GF-D8 (cell line): Measurements from ENCODE around the gene RTN4RL1.

Experiments used
- DNase-seq: peaks from one replicate; lab custom pipeline; 2025; lab: John Stamatoyannopoulos, UW

The RTN4RL1 gene, protein sequence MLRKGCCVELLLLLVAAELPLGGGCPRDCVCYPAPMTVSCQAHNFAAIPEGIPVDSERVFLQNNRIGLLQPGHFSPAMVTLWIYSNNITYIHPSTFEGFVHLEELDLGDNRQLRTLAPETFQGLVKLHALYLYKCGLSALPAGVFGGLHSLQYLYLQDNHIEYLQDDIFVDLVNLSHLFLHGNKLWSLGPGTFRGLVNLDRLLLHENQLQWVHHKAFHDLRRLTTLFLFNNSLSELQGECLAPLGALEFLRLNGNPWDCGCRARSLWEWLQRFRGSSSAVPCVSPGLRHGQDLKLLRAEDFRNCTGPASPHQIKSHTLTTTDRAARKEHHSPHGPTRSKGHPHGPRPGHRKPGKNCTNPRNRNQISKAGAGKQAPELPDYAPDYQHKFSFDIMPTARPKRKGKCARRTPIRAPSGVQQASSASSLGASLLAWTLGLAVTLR

DNA sequence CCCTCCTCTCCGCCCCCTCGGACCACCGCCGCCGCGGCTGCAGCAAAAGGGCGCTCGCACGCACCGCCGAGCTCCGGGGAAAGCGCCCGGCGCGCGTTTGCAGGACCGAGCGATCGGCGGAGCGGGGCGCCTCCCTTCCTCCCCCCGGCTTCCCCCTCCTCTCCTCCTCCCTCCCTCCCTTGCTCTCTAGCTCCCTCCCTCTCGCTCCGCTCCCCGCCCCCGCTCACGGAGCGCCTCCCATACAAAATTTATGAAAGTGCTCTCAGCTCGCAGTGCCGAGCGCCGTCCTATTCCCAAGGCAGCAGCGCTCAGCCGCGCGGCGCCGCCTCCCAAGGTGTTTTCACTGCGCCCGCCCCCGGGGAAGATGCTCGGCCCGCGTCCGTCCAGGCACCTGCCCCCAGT, at the start of gene RTN4RL1:
Gene RTN4RL1 (minus strand): TSS at position 115 of the 402 bp plus-strand sequence. CDS start 469 bp downstream, outside the sequence.
- no peak for DNase-seq

DNA sequence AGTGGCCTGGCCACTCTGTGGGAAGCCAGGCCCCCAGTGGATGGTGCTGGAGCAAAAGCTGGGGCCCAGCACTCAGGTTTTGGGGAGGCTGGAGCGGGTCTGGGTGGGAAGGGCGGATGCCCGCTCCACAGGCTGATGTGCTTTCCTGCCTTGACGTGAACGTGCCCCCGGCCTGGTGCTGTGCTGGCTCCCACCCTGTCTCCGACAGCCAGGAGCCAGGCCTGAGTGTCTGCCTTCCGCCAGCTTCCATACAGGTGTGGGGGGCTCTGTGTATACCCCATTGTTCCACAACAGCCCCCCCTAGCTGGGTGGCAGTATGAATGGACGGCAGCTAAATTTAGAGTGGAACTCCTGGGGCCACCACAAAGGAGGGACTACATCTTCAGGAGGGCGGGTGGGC, 49.8 kb upstream of the RTN4RL1 start:
- DNase-seq: no peak

DNA sequence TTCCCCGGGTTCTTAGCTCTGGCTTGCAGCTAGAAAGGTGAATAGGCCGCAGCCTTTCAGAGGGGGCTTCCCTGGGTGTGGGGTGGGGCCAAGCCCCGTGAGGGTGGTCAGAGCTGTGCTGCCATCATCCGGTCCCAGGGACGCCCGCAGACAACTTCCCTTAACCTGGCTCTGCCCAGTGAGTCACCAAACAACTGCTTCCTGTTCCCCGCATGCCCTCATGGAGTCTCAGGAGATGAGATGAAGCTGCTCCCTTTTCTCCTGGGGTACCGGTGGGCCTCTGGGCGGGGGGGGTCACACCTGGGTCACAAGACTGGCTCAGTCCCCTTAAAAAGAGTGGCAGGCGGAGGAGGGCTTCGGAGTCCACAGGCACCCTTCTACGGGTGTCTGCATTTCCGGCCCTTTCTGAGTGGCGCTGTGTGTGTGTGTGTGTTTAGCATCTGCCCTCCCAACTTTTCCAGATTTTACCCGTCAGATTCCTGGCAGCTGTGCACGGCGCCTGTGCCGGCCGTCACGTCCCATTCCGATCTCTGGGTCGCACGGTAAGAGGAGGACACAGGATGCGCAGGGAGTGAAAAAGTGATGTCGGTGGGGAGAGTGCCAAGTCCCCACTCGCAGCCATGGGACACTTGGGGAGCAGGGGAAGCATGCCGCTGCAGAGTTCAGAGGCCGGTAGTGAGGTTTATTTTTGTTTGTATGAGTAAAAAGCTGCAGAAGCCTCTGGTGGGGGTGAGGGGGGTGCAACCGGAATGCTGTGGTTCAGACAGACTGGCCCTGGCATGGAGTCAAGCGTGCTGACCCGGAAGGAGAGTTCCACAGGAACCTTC, 46.5 kb upstream of the RTN4RL1 start:
- no peak for DNase-seq

DNA sequence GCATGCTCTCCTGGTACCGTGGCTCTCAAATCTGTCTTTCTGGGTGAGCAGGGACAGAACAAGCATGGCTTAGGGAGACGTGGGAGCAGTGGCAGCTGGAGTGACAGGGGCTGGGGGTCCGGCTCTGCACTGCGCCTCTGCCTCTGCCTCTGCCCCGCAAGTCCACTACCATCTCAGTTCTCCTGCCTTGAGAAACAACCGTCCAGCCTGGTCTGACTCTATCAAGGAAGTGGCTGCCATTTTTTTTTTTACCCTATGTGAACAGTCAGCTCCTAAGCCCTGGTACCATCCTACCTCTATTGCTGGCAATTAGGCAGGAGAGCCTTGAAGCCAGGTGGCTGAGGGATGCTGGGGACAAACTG, 45.9 kb upstream of the RTN4RL1 start:
- no peak for DNase-seq

DNA sequence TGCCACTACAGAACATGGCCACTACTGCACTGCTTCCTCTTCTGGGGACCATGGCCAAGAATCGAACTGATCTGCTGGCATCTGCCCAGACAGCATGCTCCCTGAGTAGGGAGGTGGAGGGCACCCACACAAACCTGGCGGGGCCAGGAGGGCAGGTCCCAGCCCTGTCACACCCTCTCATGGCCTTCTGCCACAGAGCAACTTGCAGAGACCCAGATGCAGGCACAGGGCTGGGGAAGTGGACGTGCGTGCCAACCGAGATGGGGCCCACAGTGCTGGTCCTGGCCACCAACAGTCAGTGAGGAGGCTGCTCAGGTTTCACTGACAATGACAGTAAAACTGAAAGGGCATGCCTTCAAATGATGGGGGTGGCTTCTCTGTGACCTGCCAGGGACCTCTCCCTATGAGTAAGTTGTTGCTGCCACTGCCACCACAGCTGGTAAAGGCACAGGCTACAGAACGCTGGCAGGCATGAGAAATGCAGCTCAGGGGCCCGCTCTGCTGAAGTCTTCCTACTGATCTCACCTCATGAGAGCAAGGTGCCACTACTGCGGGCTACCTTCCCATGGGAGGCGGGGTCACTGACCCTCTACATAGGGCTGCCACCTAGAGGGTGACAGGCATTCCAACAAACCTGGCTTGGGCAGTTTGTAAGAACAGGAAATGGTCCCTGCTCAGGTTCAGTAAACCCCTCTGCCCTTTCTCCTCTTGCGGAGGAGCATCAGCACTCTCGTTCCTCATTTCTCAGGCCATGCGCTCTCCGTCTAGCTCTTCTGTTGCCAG, 45.3 kb upstream of the RTN4RL1 start:
- no peak for DNase-seq

DNA sequence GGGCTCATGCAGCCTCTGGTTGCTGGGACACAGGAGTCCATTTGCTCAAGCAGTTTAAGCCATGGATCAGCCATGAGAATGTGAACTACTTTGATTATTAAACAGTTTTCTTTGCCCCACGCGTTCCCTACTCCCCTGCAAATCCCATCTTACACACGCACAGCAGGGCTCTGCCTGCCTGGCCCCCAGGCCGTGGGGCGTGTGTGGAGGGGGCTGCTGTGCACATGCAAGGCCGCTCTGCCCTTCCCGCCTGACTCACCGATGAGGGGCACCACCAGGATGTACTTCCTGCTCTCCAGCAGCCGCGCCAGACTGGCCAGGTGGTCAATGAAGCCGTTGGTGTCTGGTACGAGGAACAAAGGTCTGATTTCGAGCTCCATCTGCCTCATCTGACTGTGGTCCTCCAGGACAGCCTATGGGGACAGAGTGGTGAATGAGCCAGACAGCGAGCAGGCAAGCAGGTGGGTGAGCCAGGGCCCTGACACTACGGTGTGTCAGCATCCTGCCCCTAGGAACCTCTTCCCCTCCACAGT, 43.5 kb upstream of the RTN4RL1 start:
- no peak for DNase-seq

DNA sequence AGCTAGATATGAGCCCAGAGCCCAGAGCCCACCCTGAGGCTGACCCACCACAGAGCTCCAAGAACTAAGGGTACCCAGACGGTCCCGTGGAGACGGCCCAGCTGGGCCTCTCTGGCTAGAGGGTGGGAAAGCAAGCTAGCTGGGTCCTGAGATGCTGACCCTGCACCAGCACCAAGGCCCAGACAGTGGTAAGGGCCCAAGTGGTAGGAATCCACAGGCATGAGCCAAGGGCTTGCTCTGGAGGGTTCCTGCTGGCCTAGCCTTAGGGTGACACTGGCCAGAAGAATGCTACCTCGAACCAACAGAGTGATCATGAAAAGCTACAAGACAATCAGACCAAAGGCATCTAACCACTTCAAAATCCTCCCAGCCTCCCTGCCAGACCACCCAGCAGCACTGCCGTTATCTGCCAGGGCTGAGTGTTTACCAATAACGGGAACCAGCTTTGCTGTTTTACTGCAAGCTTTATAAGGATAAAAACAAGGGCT, 42.9 kb upstream of the RTN4RL1 start:
- DNase-seq: no peak

DNA sequence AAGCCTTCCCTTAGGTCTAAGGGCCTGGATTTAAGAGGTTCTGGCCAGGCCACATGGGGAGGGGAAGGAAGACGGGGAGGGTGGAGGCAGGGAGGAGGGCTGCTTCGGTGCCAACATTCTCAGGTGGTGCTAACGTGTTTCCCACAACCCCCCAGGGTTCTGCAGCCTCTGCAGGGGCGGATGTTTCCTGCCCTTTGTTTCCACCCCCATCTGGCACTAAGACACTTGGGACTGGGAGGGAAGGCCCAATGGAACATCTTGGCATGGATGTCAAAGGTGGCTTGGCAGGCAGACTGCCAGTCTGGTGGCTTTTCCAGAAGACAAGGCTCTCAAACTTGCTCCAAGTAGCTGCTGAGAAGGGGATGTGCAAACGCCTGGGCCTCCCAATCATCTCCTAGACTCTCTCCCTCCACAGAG, 42.5 kb upstream of the RTN4RL1 start:
- no peak for DNase-seq

DNA sequence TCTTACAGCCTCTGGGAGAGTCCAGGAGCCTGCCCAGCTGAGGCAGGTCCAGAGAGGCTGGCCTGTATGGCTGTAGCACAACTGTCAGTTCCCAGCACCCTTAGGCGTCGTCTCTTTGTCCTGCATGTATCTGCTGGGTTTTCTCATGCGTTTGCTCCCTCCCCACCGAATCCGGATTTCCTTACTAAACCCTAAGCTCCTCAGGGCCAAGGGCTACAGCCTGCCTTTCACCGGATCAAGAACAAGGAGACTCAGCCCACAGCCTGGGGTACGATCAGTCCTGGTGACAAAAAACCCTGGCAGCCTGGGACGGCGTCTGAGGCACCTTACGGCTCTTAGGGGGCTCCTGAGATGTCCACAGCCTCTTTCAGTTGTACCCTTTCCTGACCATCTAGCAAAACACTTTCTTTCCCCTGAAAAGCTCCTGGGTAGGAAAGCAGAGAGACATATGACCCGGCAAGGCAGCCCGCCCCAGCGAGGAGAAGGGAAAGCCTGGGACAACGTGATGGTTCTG, 42.0 kb upstream of the RTN4RL1 start:
- no peak for DNase-seq

DNA sequence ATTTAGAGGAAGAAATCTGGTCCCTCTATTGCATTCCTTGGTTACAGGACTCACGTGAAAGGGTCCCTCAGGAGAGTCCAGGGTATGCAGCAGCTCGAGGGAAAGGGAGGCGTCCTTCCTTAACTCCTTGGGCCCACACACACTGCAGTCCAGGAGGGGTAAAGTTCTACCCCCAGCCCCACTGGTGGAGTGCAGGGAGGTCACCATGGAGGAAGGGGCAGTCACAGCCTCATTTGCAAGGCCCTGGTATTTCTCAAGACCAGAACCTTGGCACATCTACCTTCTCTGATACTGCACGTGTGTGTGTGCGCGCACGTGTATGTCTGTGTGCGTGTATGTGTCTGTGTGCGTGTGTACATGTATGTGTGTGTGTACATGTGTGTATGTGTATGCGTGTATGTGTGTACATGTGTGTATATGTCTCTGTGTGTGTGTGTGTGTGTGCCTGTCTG, 40.8 kb upstream of the RTN4RL1 start:
- no peak for DNase-seq

DNA sequence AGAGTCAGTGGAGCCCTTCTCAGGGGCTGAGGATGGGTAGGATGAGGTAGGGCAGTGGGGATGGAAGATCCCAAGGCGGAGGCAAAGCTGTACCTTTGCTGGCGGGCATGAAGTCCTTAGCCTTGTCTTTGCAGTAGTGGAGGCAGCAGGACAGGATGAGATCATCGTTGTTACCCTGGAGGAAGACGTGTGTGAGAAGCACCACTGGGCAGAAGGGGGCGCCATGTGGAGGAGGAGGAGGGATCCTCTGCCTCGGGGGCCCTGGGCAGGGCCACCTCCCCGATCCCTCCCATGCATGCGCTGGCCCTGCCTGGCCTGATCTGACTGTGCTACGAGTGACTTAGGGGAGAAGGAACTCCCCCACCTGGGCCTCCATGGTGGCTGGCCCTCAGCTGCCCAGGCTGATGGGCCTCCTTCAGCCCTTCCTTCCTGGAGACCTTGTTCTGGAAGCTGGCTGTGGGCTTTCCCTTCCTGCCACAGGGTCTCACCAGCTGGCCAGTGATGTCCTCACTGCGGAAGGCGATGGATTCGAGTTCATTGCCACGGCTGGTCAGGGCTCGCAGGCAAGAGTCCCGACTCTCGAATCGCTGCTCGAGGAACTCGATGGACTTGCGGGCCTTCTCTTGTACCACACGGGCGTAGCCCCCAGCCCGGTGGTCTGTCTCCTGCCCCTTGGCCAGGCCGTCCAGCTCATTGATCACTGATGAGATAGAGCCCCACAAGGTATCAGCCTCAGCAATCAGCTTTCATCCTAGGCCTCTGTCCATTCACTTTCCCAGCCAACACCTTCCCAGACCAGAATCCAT, 40.0 kb upstream of the RTN4RL1 start:
- no peak for DNase-seq

DNA sequence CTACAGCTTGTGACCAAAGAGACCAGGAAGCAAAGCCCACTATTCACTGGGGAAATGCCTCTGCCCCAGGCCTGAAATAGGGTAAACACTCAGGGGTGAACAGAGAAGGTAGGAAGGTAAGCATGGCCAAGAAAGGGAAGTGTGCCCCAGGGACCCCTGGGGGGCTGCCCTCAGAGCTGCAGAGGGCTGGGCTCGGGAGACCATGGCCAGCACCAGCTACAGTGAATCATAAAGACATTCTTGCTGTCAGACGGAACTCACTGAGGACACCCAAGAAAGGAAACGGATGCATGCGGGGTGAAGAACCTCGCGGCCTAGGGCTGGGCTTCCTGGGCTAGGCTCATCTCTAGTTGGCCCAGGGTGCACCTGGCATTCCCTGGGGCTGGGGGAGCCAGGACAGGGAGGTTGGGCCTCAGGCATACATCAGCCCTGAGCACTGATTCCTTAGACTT, 39.4 kb upstream of the RTN4RL1 start:
- no peak for DNase-seq

DNA sequence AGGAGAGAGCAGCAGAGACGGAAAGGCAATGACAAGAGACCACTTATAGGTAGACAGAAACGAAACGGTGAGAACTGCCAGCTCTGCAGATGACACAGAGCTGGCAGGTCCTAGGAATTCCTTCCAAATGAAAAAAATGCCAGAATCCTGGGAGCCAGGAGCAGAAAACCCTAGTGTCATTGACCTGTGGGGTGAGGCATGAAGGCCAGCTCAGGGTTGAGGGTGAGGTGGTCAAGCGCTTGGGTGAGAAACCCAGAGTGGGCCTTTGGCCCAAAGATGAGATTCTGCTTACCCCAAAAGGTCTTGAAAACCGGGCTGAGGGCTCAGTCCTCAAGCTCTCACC, 39.0 kb upstream of the RTN4RL1 start:
- DNase-seq: no peak

DNA sequence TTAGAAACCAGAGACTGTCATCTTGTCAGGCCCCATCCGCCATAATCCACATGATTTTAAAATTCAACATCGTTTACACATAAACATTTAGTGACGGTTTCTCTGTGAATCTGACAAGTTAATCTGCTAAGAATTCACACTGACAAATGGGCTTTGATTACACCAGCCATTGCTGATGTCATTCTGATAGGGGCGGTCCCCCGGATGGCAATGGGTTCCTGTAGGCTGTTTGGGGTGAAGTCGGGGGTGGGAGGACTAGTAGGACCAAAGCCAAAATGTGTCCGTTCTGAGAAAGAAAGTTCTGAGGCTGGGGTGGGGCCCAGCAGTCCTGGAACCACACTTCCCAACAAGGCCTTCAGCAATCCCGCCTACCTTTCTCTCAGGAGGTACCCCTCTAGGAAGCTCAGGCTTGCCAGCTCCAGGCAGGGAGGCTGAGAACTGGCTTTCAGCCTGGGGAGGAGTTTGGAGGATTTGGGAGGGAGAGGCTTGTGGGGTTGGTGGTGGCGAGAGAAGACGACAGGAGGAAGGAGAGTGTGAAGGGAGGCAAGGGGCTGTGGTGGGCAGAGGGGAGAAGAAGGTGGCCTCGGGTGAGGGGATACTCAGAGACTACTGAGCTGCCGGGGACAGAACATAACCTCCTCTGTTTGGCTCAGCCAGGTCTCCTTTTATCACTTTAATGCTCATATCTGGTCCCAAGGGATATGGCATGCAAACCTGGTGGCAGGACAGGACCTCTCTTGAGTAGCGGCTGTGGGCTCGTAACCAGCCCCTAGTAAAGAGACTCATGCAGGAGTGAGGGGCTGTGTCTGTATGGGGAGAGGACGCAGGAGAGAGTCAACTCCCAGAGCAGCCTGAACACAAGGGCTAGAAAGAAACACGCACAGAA, 38.4 kb upstream of the RTN4RL1 start:
- DNase-seq: no peak

DNA sequence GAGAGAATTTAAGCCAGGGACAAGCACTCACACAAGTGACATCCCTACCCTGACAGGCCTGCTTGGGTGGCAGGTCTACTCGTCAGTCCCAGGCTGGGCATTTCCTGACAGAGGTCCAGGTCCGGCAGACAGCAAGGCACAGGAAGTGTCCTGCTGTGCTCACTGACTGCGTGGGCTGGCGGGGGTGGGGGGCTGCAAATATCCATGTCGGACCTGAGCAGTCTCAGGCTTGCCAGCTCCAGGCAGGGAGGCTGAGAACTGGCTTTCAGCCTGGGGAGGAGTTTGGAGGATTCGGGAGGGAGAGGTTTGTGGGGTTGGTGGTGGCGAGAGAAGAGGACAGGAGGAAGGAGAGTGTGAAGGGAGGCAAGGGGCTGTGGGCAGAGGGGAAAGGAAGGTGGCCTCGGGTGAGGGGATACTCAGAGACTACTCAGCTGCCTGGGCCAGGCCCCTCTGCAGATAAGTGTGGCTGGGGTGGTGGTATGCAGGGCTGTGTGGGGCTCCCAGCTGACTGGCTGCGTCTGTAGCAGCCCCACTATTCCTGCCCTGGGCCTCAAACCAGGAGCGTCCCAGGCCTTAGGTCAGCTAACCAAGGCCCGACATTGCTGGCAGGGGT, 37.5 kb upstream of the RTN4RL1 start:
- no peak for DNase-seq

DNA sequence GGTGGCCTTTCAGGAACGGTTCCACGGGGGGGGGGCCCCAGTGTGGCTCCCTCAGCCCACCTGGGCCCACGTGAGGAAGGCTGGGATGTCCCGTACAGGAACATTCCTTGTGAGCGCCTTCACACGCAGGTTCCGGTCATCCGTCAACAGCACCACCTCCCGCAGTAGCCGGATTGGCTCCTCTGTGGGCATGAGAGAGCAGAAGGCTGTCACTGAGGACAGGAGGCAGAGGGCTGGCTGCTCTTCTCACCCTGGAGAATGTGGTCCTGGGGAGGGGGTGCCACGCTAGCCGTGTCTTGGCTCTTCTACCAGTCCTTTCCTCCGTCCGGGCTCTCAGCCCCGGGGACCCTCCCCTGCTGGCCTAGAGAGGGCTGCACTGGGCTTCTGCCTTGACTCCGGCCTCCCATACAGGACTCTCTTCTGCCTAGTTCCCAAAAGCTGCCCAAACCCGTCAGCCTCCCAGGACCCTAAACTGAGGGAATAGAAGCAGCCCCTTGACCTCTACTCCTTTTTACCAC, 36.4 kb upstream of the RTN4RL1 start:
- DNase-seq: no peak

DNA sequence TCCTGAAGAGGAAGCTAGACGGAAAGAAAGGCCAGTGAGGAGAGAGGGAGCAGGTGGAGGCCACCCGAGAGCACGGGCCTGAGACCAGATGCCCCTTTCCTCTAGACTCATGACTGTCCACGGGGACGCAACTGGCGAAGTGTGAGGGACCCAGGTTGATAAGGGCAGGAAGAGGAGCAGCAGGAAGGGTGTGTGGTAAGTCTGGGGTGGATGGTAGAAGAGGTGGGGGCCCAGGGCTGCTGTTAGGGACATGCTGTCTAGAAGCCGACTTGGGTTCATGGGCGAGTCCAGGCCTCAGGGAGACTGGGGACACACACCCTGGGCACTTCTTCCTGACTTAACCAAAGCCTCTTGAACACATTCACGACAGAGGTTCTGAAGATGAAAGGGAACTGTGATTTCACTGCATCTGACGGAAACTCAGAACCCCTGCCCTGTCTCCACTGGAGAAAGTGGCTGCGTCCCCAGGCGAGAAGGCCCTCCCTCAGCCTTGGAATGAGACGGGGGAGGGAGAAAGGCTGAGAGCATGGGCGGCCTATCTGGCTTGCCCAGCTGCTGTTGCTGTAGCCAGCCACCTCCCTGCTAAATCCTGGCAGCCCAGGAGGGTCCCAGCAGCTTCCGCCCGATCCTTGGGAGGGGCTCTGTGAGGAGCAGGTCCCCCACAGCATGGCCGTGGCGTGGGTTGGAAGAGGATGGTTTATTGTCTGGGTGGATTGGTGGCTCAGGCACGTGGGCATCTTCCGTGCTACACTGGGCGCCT, 35.7 kb upstream of the RTN4RL1 start:
- no peak for DNase-seq

DNA sequence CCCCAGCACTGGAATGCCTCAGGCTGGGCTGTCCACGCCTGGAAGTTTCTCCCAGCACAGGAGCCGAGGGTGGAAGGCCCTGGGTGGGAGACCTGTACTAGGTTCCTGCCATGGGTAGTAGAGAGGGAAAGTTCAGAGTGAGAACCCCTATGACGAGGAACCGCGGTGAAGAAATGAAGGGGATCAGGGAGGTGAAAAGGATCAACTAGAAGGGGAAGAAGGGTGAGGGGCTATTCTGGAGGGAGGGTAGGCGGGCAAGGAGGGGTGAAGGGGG, 35.2 kb upstream of the RTN4RL1 start:
- no peak for DNase-seq
